ENCODE results near the gene FUOM. TPM values are rescaled to one million over a fixed set of nuclear protein-coding genes. Genes with fewer than 3 reads are reported as not detected.
A peak's percentile ranks its signal among the peaks of the same experiment; 100 is the strongest.

Gene FUOM
- total RNA-seq, 1 experiment from 2014 or later, result 41.8 TPM

GRCh38 chr10:133329491-133330202 lies 28.2 kb downstream of the FUOM start:
- H3K4me2 ChIP-seq (ENCODE audit: insufficient read depth, insufficient read length, low read length), result peak overlapping the region; percentile 22
- no peak overlapping the region for H4K91ac ChIP-seq (ENCODE audit: insufficient read length, low read depth, low read length)
- H3K14ac ChIP-seq (ENCODE audit: insufficient read depth, low read length), result no peak overlapping the region
- no peak overlapping the region for H3T11ph ChIP-seq (ENCODE audit: low read length)
- Mint-ChIP-seq H3K4me3 (peak overlapping the region; percentile 26 to 44; a peak in 4 of 5 replicates), H3K27ac (no peak overlapping the region; a peak in 1 of 7 replicates), H3K36me3 (ENCODE audit: insufficient read depth in 1 of 3, low read depth in 3 of 3) (no peaks in the 10 kb centered on the region; a peak in 1 of 7 replicates), H3K9me3 (peaks cover 13% of the 10 kb centered on the region in 2 experiments), H3K27me3 (ENCODE audit: low read depth) (peaks cover 91% of the 10 kb centered on the region), H3K4me1 (peaks cover 14 to 28% of the 10 kb centered on the region in 2 experiments)
- no peak overlapping the region for H4K8ac ChIP-seq (replicated peaks; ENCODE audit: insufficient read length, low read depth, low read length)
- no peak overlapping the region for H3K18ac ChIP-seq (ENCODE audit: insufficient read length, low read depth, low read length)
- H2AK5ac ChIP-seq (ENCODE audit: insufficient read length, low read length), result no peak overlapping the region
- H3K79me2 ChIP-seq (ENCODE audit: insufficient read depth, low read length), result no peaks in the 10 kb centered on the region
- H2AFZ ChIP-seq (ENCODE audit: low read length), result no peak overlapping the region
- no peak overlapping the region for H2BK20ac ChIP-seq (ENCODE audit: low read depth, low read length, poor library complexity, severe bottlenecking)
- peaks cover 19% of the 10 kb centered on the region for H3K23me2 ChIP-seq (ENCODE audit: insufficient read length, low read depth, low read length, poor library complexity, severe bottlenecking)
- H3K4me1 ChIP-seq (ENCODE audit: insufficient read depth, low read length), result no peaks in the 10 kb centered on the region; the same call in 1 of the 2 replicates
- H3K9ac ChIP-seq (ENCODE audit: extremely low read depth, insufficient read length, low read length), result no peak overlapping the region
- no peak overlapping the region for H2BK15ac ChIP-seq (ENCODE audit: low read depth, low read length)
- no peak overlapping the region for H3K27ac ChIP-seq (ENCODE audit: insufficient read length, low read depth, low read length)
- no peaks in the 10 kb centered on the region for H3K79me1 ChIP-seq (ENCODE audit: insufficient read depth, low read depth, low read length, poor library complexity, severe bottlenecking)
- no CpG with 5 or more reads among the region's 37 CpGs for WGBS (ENCODE audit: extremely low coverage, insufficient read length, low lambda C conversion rate)
- peaks cover 29% of the 10 kb centered on the region; the same call in 1 of the 2 replicates for H3K27me3 ChIP-seq (ENCODE audit: insufficient read depth, low read length)
- no peaks in the 10 kb centered on the region for H3K9me3 ChIP-seq (ENCODE audit: control insufficient read depth, low read depth, low read length)
- no peak overlapping the region for H3K23ac ChIP-seq (ENCODE audit: insufficient read length, low read depth, low read length)
- H2BK12ac ChIP-seq (ENCODE audit: insufficient read length, low read depth, low read length), result no peak overlapping the region
- H4K5ac ChIP-seq (ENCODE audit: insufficient read length, low read depth, low read length), result no peak overlapping the region
- no peak overlapping the region for H2BK120ac ChIP-seq (ENCODE audit: low read depth, low read length, poor library complexity, severe bottlenecking)
- no peak overlapping the region for H3K56ac ChIP-seq (ENCODE audit: insufficient read length, low read depth, low read length)
- DNase-seq, result peak; percentile 87
- no peaks in the 10 kb centered on the region for H4K20me1 ChIP-seq (ENCODE audit: control insufficient read depth, insufficient read depth, insufficient read length)
- no peak overlapping the region for H3K4ac ChIP-seq (ENCODE audit: low read depth, low read length)
- TF ChIP-seq CTCF (conservative IDR thresholded peaks at IDR 0.05), result peak; percentile 99
- H2BK5ac ChIP-seq (ENCODE audit: insufficient read length, low read length), result no peak overlapping the region
